ENCODE measurements around the gene B4GALNT1.
A peak's percentile ranks its signal among the peaks of the same experiment; 100 is the strongest.
"Not testable (repeated sequence)": the region's sequence is repeated elsewhere in the genome, so short reads cannot be mapped to it uniquely, and the experiment has no call there.

Gene B4GALNT1

GRCh38 chr12:57632958-57633840, at the start of gene B4GALNT1:
B4GALNT1 (minus strand) TSS chr12:57633201; CDS start chr12:57632132, 1,069 bp downstream.
- DNase-seq, result peak in 29 of 51 donors; percentile 9 to 76 (median 42)

GRCh38 chr12:57679697-57680096, 46.7 kb upstream of the B4GALNT1 start:
- no peak for DNase-seq

- not testable (repeated sequence) for DNase-seq
Measured at GRCh38 chr12:57677947-57678346, 44.9 kb upstream of the B4GALNT1 start.

- no peak for DNase-seq
Measured at GRCh38 chr12:57674691-57675090, 41.7 kb upstream of the B4GALNT1 start.

GRCh38 chr12:57672801-57673200, 39.8 kb upstream of the B4GALNT1 start:
- no peak for DNase-seq

GRCh38 chr12:57671811-57672210, 38.8 kb upstream of the B4GALNT1 start:
- not testable (repeated sequence) for DNase-seq

- DNase-seq, result not testable (repeated sequence)
Measured at GRCh38 chr12:57669691-57670090, 36.7 kb upstream of the B4GALNT1 start.

- no peak for DNase-seq
Measured at GRCh38 chr12:57666897-57667296, 33.9 kb upstream of the B4GALNT1 start.

GRCh38 chr12:57665066-57665820, 32.2 kb upstream of the B4GALNT1 start:
- DNase-seq, result not testable (repeated sequence)

- DNase-seq, result no peak
Measured at GRCh38 chr12:57661376-57661775, 28.4 kb upstream of the B4GALNT1 start.

- DNase-seq, result no peak
Measured at GRCh38 chr12:57658890-57659289, 25.9 kb upstream of the B4GALNT1 start.

GRCh38 chr12:57657744-57658143, 24.7 kb upstream of the B4GALNT1 start:
- no peak for DNase-seq

GRCh38 chr12:57656408-57656807, 23.4 kb upstream of the B4GALNT1 start:
- not testable (repeated sequence) for DNase-seq

GRCh38 chr12:57655541-57656240, 22.7 kb upstream of the B4GALNT1 start:
- DNase-seq, result no peak

GRCh38 chr12:57654042-57654441, 21.0 kb upstream of the B4GALNT1 start:
- no peak for DNase-seq

GRCh38 chr12:57646659-57647049, 13.7 kb upstream of the B4GALNT1 start:
- DNase-seq, result not testable (repeated sequence)

GRCh38 chr12:57645990-57646658, 13.1 kb upstream of the B4GALNT1 start:
- not testable (repeated sequence) for DNase-seq

GRCh38 chr12:57641699-57642442, 8.9 kb upstream of the B4GALNT1 start:
- DNase-seq, result no peak

- no peak for DNase-seq
Measured at GRCh38 chr12:57640175-57641042, 7.4 kb upstream of the B4GALNT1 start.

Data from hypothalamus (tissue), 51 donors.